Fibroblast of mammary gland (primary cell): ENCODE results near the gene FGFR3.

Source experiments
- DNase-seq: peaks from one replicate; pipeline ENCODE4 v3.0.0-alpha.2; 2010; ENCODE audit warnings: low read depth
- H3K4me3 ChIP-seq: 2 replicates; pipeline ENCODE4 v1.5.1; 2011; ENCODE audit warnings: low read depth, mild to moderate bottlenecking, low read length, moderate library complexity; ENCODE audit not compliant: control insufficient read depth
- CTCF ChIP-seq: conservative IDR thresholded peaks from 2 replicates; pipeline ENCODE4 v1.5.1; 2011; ENCODE audit warnings: low read depth, low read length, inconsistent platforms; ENCODE audit not compliant: control insufficient read depth, insufficient read depth

FGFR3 gene

GRCh38 chr4:1792158-1792831 lies 798 bp upstream of the FGFR3 start:
- no peak for DNase-seq
- no peak overlapping the region for H3K4me3 ChIP-seq
- TF ChIP-seq CTCF: no peak

GRCh38 chr4:1793496-1793840 lies 375 bp downstream of the FGFR3 start:
- no peak for DNase-seq
- TF ChIP-seq CTCF: no peak
- H3K4me3 ChIP-seq: no peak overlapping the region

- no peak overlapping the region for H3K4me3 ChIP-seq
- TF ChIP-seq CTCF: no peak
- no peak for DNase-seq
These were observed 1.1 kb downstream of the FGFR3 start for GRCh38 chr4:1793940-1794808.

- H3K4me3 ChIP-seq: no peak overlapping the region
- TF ChIP-seq CTCF: no peak
- DNase-seq: no peak
These were observed 1.8 kb downstream of the FGFR3 start for GRCh38 chr4:1794809-1795298.

- DNase-seq: no peak
- H3K4me3 ChIP-seq: no peak overlapping the region
- TF ChIP-seq CTCF: no peak
These were observed 2.5 kb downstream of the FGFR3 start for GRCh38 chr4:1795299-1796195.

GRCh38 chr4:1796486-1797204 lies 3.6 kb downstream of the FGFR3 start:
- no peak for DNase-seq
- no peak overlapping the region for H3K4me3 ChIP-seq
- TF ChIP-seq CTCF: no peak
